HEK293 (cell line): Measurements from ENCODE around the gene CLNK.
A peak's percentile ranks its signal among the peaks of the same experiment; 100 is the strongest.

Experiments
- CTCF ChIA-PET: fragments of 350-600 bp; formaldehyde crosslinking; extraction: SDS; loops from one replicate; lab custom pipeline; 2021; ENCODE audit warnings: antibody characterized with exemption; lab: Yijun Ruan, JAX
- POLR2A ChIA-PET: fragments of 300-600 bp; formaldehyde crosslinking; extraction: SDS; loops from one replicate; lab custom pipeline; 2020; ENCODE audit warnings: antibody characterized with exemption, inconsistent platforms; lab: Yijun Ruan, JAX
- H3K27ac ChIP-seq: fragments of 200-500 bp; sonication (Bioruptor generic); 2 replicates; pipeline ENCODE4 v1.5.1; 2014; ENCODE audit warnings: low read depth, low read length, control low read depth, inconsistent platforms; ENCODE audit errors: extremely low read depth
- H3K36me3 ChIP-seq, 2 experiments: fragments of 200-500 bp in 1 of 2; sonication (Bioruptor generic) in 1 of 2; 1 replicate in 1 of 2; 2 replicates in 1 of 2; pipeline ENCODE4 v1.5.1; 2014 to 2017; ENCODE audit warnings: inconsistent platforms in 2 of 2, low read length in 2 of 2; ENCODE audit not compliant: control insufficient read depth in 2 of 2, insufficient read depth in 1 of 2
- H3K4me1 ChIP-seq: fragments of 200-500 bp; sonication (Bioruptor generic); 2 replicates; pipeline ENCODE4 v1.5.1; 2014; ENCODE audit warnings: mild to moderate bottlenecking, low read length, inconsistent platforms; ENCODE audit not compliant: control insufficient read depth, insufficient read depth
- H3K4me3 ChIP-seq: 2 replicates; pipeline ENCODE4 v1.5.1; 2011; ENCODE audit warnings: low read depth, mild to moderate bottlenecking, control low read depth, low read length, moderate library complexity
- H3K9me3 ChIP-seq: fragments of 200-500 bp; sonication (Bioruptor generic); 2 replicates; pipeline ENCODE4 v1.5.1; 2014; ENCODE audit warnings: low read depth, low read length, inconsistent platforms; ENCODE audit not compliant: control insufficient read depth, insufficient read depth
- CTCF ChIP-seq: fragments of 450-650 bp; formaldehyde crosslinking; IDR thresholded peaks from 2 replicates; pipeline ENCODE4 v1.5.1; 2016; ENCODE audit warnings: missing biosample characterization, missing genetic modification characterization
- KLF9 ChIP-seq: fragments of 450-650 bp; formaldehyde crosslinking; IDR thresholded peaks from 2 replicates; pipeline ENCODE4 v1.5.1; 2016; ENCODE audit warnings: missing biosample characterization, missing genetic modification characterization, low read depth
- YY1 ChIP-seq: fragments of 450-650 bp; formaldehyde crosslinking; IDR thresholded peaks from 2 replicates; pipeline ENCODE4 v1.5.1; 2018; ENCODE audit warnings: missing biosample characterization, missing genetic modification characterization
- ZBTB48 ChIP-seq: fragments of 450-650 bp; formaldehyde crosslinking; IDR thresholded peaks from 2 replicates; pipeline ENCODE4 v1.5.1; 2016; ENCODE audit warnings: missing biosample characterization, missing genetic modification characterization
- ZFHX2 ChIP-seq: fragments of 450-650 bp; formaldehyde crosslinking; conservative IDR thresholded peaks from 2 replicates; pipeline ENCODE4 v1.5.1; 2016; ENCODE audit warnings: missing biosample characterization, missing genetic modification characterization
- ZNF138 ChIP-seq: fragments of 450-650 bp; formaldehyde crosslinking; IDR thresholded peaks from 2 replicates; pipeline ENCODE4 v1.5.1; 2016; ENCODE audit warnings: missing biosample characterization, missing genetic modification characterization, borderline replicate concordance
- ZNF16 ChIP-seq: fragments of 450-650 bp; formaldehyde crosslinking; IDR thresholded peaks from 2 replicates; pipeline ENCODE4 v1.5.1; 2016; ENCODE audit warnings: low read depth, missing biosample characterization, missing genetic modification characterization
- ZNF274 ChIP-seq, 2 experiments: fragments of 200-500 bp in 1 of 2; fragments of 450-650 bp in 1 of 2; sonication (Bioruptor generic) in 1 of 2; formaldehyde crosslinking in 1 of 2; IDR thresholded peaks; 2 replicates each; pipeline versions ENCODE4 v1.5.1 to v1.6.1; 2014 to 2016; ENCODE audit warnings: borderline replicate concordance in 1 of 2, inconsistent platforms in 1 of 2, low read length in 1 of 2, missing biosample characterization in 1 of 2, missing genetic modification characterization in 1 of 2
- ZNF280D ChIP-seq: fragments of 450-650 bp; formaldehyde crosslinking; IDR thresholded peaks from 2 replicates; pipeline ENCODE4 v1.5.1; 2016; ENCODE audit warnings: missing biosample characterization, missing genetic modification characterization
- ZNF292 ChIP-seq: fragments of 450-650 bp; formaldehyde crosslinking; IDR thresholded peaks from 2 replicates; pipeline ENCODE4 v1.5.1; 2016; ENCODE audit warnings: low read depth, missing biosample characterization, missing genetic modification characterization, borderline replicate concordance
- ZNF341 ChIP-seq: fragments of 450-650 bp; formaldehyde crosslinking; IDR thresholded peaks from 2 replicates; pipeline ENCODE4; 2016; ENCODE audit warnings: low read depth, missing biosample characterization, missing genetic modification characterization
- ZNF366 ChIP-seq: fragments of 450-650 bp; formaldehyde crosslinking; conservative IDR thresholded peaks from 2 replicates; pipeline ENCODE4 v1.5.1; 2016; ENCODE audit warnings: missing biosample characterization, missing genetic modification characterization
- ZNF513 ChIP-seq: fragments of 450-650 bp; IDR thresholded peaks from 2 replicates; pipeline ENCODE4 v1.5.1; 2018; ENCODE audit warnings: missing biosample characterization, missing genetic modification characterization
- ZNF585B ChIP-seq: fragments of 450-650 bp; formaldehyde crosslinking; IDR thresholded peaks from 2 replicates; pipeline ENCODE4 v1.5.1; 2016; ENCODE audit warnings: missing biosample characterization, missing genetic modification characterization
- ZNF629 ChIP-seq: fragments of 450-650 bp; formaldehyde crosslinking; IDR thresholded peaks from 2 replicates; pipeline ENCODE4 v1.5.1; 2017; ENCODE audit warnings: missing biosample characterization, missing genetic modification characterization
- ZNF654 ChIP-seq: fragments of 450-650 bp; formaldehyde crosslinking; IDR thresholded peaks from 2 replicates; pipeline ENCODE4 v1.5.1; 2016; ENCODE audit warnings: low read depth, missing biosample characterization, missing genetic modification characterization
- TF ChIP-seq, protein P1 (sequence below): fragments of 450-650 bp; formaldehyde crosslinking; IDR thresholded peaks from 2 replicates; pipeline ENCODE4 v1.5.1; 2017; ENCODE audit warnings: missing biosample characterization, missing genetic modification characterization
- TF ChIP-seq, protein P2 (sequence below): fragments of 450-650 bp; formaldehyde crosslinking; IDR thresholded peaks from 2 replicates; pipeline ENCODE4 v1.5.1; 2017; ENCODE audit warnings: missing biosample characterization, missing genetic modification characterization
- TF ChIP-seq, protein P3 (sequence below): fragments of 450-650 bp; formaldehyde crosslinking; IDR thresholded peaks from 2 replicates; pipeline ENCODE4 v1.5.1; 2016; ENCODE audit warnings: missing biosample characterization, missing genetic modification characterization

The CLNK gene

GRCh38 chr4:10611673-10612072 is 72.9 kb downstream of the CLNK start (continued):
- TF ChIP-seq, protein P1, sequence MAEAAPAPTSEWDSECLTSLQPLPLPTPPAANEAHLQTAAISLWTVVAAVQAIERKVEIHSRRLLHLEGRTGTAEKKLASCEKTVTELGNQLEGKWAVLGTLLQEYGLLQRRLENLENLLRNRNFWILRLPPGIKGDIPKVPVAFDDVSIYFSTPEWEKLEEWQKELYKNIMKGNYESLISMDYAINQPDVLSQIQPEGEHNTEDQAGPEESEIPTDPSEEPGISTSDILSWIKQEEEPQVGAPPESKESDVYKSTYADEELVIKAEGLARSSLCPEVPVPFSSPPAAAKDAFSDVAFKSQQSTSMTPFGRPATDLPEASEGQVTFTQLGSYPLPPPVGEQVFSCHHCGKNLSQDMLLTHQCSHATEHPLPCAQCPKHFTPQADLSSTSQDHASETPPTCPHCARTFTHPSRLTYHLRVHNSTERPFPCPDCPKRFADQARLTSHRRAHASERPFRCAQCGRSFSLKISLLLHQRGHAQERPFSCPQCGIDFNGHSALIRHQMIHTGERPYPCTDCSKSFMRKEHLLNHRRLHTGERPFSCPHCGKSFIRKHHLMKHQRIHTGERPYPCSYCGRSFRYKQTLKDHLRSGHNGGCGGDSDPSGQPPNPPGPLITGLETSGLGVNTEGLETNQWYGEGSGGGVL (tag by site-specific recombination): 0 out of 2 replicates have a peak, but pooled peaks have one; percentile 26
- TF ChIP-seq ZNF280D (0 out of 2 replicates have a peak, but pooled peaks have one; percentile 81), YY1 (no peak), ZBTB48 (peak; percentile 84), ZNF292 (tag by site-specific recombination) (no peak), ZNF629 (peak; percentile 23; the same call in 1 of the 2 replicates), ZNF366 (peak; percentile 60; the same call in 1 of the 2 replicates)
- TF ChIP-seq, protein P2, sequence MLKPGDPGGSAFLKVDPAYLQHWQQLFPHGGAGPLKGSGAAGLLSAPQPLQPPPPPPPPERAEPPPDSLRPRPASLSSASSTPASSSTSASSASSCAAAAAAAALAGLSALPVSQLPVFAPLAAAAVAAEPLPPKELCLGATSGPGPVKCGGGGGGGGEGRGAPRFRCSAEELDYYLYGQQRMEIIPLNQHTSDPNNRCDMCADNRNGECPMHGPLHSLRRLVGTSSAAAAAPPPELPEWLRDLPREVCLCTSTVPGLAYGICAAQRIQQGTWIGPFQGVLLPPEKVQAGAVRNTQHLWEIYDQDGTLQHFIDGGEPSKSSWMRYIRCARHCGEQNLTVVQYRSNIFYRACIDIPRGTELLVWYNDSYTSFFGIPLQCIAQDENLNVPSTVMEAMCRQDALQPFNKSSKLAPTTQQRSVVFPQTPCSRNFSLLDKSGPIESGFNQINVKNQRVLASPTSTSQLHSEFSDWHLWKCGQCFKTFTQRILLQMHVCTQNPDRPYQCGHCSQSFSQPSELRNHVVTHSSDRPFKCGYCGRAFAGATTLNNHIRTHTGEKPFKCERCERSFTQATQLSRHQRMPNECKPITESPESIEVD: no peak

GRCh38 chr4:10608501-10609219 is 75.9 kb downstream of the CLNK start:
- ChIA-PET POLR2A (interaction anchor here (1.3 kb wide), 1 partner anchor 10 kb away, joined by 3 read pairs; no protein-coding TSS in a partner anchor), CTCF (no interaction called here)
- Histone ChIP-seq H3K4me1 (no peaks in the 10 kb centered on the region), H3K36me3 (no peaks in the 10 kb centered on the region), H3K4me3 (no peak overlapping the region), H3K9me3 (no peaks in the 10 kb centered on the region), H3K27ac (no peak overlapping the region)
- TF ChIP-seq ZNF138 (tag by site-specific recombination): no peak
- TF ChIP-seq CTCF (tag by site-specific recombination): no peak
- no peak for TF ChIP-seq ZNF654 (tag by site-specific recombination)
- no peak for TF ChIP-seq ZNF274 (IDR thresholded peaks at IDR 0.05; ENCODE audit: low read length)
- no peak for TF ChIP-seq ZNF274 (tag by site-specific recombination; IDR thresholded peaks at IDR 0.05; ENCODE audit: borderline replicate concordance)
- TF ChIP-seq ZNF585B (tag by site-specific recombination): no peak
- TF ChIP-seq, protein P3, sequence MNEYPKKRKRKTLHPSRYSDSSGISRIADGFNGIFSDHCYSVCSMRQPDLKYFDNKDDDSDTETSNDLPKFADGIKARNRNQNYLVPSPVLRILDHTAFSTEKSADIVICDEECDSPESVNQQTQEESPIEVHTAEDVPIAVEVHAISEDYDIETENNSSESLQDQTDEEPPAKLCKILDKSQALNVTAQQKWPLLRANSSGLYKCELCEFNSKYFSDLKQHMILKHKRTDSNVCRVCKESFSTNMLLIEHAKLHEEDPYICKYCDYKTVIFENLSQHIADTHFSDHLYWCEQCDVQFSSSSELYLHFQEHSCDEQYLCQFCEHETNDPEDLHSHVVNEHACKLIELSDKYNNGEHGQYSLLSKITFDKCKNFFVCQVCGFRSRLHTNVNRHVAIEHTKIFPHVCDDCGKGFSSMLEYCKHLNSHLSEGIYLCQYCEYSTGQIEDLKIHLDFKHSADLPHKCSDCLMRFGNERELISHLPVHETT (tag by site-specific recombination): no peak
- no peak for TF ChIP-seq ZFHX2 (tag by site-specific recombination)
- no peak for TF ChIP-seq ZNF341 (tag by site-specific recombination)
- no peak for TF ChIP-seq ZNF16 (tag by site-specific recombination)
- no peak for TF ChIP-seq ZNF513
- no peak for TF ChIP-seq KLF9 (tag by site-specific recombination)
